Measurements from ENCODE around the gene KCTD14.
"Not testable (repeated sequence)": the region's sequence is repeated elsewhere in the genome, so short reads cannot be mapped to it uniquely, and the experiment has no call there.

KCTD14 gene, protein sequence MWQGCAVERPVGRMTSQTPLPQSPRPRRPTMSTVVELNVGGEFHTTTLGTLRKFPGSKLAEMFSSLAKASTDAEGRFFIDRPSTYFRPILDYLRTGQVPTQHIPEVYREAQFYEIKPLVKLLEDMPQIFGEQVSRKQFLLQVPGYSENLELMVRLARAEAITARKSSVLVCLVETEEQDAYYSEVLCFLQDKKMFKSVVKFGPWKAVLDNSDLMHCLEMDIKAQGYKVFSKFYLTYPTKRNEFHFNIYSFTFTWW

DNA sequence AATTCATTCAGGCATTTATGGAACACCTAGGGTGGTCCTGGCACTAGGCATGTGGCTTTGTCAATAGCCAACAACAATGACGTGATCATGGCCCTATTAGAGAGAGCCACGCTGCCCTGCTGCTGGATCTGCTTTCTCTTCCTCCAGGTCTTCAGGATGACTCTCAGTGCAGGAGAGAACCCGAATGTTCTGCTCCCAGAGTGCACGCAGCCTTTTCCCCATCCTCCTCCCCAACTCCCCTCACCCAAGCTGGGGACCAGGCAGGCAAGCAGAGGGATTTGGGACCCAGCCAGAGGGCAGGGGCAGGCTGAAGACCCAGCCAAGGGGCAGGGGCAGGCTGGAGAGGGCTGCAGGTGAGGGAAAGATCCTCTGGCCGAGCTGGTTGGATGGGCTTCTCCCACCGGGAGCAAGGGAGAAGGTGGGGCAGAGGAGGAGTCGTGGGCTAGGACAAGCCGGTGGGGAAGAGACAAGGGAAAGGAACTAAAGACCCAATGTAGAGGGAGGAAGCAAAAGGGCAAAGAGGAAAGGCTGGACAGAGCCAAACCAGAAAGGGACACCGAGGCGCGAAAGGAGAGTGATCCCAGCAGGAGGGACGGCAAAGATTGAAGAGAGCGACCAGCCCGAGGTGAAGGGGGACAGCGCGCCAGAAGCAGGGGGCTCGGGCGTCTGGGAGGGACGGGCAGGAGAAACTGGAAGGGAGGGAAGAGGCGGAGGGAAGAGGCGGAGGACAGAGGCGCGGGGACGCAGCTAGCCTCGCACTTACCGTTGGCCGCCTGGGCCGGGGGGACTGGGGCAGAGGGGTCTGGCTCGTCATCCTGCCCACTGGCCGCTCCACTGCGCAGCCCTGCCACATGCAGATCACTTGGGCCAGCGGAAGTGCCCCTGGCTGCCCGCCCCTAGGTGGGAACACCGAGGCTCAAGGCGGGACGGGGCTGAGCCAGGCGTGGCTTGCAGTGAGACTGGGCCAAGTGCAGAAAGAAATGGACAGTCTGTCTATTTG is at the start of gene KCTD14:
Gene KCTD14 (minus strand): TSS at position 880 of the 1,000 bp plus-strand sequence. CDS start 27 bp downstream, at position 853.
- DNase-seq = no peak

DNA sequence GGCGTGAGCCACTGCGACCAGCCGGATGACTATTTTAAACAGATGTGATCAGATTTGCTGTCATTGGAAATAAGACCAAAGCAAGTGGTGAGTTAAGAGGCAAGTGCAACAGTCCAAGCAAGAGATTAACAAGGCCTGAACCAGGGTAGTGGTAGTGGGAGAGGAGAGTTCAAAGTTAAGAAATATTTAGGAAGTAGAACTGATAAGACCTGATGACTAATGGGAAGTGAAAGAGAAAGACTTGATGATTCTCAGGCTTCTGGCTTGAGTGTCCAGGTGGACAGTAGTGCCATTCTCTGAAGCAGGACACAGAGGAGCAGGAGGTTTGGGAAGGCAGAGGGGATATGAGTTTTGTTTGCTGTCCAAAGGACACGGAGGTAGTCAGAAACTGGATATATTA is 49.4 kb upstream of the KCTD14 start:
- DNase-seq = no peak

DNA sequence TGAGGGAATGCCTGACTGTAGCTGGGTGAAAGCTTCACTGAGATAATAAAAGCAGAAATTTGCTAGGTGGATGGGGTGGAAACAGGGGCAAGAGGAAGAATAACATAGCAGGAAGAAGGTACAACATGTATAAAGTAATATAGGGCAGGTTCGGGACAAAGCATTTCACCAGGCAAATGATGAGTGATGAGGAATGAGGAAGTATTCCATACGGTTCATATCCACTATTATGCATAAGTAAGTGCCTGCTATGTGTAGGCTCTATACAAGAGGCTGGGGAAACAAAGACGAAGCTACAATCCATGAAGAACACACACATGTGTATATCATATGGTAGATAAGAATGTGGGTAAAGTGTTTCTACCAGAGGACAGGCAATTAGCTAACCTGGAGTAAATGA is 48.6 kb upstream of the KCTD14 start:
- DNase-seq = no peak

DNA sequence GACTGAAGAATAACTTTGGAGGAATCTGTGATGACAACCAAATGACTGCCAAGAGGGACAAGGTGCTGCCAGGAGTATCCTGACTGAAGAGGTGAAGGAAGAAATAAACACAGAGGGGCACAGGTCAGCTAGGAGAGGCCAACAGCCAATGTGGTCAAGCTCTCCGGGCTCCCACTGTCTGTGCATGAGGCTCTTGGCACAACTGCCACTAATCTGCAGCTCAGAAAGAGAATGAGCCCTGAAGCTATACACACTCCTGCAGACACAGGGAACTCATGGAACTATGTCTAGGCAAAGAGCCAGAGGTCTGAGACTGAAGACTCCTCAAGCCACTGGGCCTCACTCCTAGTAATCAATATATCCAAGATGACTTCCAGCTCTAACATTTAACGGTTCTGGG is 47.5 kb upstream of the KCTD14 start:
- DNase-seq = no peak

DNA sequence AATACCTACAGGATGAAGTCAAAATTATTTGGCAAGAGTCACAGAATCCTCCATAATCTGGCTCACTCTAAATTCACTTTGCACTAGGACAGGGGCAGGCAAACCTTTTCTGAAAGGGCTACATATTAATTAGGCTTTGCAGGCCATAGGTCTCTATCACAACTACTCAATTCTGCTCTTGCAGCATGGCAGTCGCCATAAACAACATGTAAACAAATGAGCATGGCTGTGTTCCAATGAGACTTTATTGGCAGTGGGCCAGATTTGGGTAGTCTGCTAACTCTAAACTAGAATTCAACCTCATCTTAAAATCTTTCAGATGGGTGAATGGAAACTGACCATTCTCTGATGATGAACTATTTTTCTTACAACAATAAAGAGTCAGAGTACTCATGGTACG is 46.4 kb upstream of the KCTD14 start:
- no peak for DNase-seq

DNA sequence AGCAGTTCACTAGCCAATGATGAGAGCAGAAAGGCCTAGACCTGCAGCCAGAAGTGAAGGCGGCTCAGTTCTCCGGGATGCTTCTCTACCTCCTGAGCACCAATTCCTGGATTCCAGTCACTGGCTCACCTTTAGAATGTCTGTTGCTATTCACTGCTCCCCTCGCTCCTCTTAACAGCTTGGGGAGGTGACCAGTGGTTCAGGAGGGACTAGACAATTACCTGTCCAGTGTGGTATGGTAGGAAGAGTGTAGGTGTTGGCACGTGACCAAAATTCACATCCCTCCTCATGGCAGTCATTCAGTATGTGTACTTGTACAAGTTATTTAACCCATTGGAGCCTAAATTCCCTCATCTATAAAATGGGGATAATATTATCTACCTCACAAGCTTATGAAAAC is 44.6 kb upstream of the KCTD14 start:
- DNase-seq = no peak

DNA sequence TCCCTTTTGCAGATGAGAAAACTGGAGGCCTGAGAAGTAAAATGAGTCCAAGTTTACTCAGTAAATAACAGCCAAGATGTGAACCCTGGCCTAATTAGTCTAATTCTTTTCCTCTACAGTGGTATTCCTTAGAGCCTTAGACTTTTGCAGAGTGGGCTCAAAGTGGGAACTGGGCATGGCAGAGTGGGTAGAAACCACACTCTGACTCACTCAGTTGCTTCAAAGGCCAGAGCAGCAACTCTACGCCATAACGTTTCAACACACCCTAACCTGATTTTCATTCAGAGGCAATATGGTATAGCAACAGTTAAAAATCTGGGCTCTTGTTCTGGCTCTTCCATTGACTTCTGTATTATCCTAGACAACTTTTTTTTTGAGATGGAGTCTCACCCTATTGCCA is 43.4 kb upstream of the KCTD14 start:
- DNase-seq = no peak

DNA sequence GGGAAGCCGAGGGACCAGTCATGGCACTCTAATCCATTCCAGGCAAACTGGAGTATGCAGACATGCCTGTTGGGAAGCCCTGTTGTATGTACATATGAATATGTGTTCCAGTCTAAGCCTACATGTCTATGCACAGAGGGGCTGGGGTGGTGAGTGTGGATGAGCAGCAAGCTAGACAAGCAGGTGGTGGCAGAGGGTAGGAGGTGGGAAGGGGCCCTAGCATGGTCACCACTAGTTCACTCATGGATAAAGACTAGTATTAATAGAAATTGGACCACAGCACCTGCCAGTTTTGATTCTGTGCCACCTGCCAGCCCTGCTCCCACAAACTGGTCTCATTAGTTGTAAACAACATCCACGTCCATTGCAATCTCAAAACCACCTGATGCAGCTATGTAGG is 42.1 kb upstream of the KCTD14 start:
- no peak for DNase-seq

DNA sequence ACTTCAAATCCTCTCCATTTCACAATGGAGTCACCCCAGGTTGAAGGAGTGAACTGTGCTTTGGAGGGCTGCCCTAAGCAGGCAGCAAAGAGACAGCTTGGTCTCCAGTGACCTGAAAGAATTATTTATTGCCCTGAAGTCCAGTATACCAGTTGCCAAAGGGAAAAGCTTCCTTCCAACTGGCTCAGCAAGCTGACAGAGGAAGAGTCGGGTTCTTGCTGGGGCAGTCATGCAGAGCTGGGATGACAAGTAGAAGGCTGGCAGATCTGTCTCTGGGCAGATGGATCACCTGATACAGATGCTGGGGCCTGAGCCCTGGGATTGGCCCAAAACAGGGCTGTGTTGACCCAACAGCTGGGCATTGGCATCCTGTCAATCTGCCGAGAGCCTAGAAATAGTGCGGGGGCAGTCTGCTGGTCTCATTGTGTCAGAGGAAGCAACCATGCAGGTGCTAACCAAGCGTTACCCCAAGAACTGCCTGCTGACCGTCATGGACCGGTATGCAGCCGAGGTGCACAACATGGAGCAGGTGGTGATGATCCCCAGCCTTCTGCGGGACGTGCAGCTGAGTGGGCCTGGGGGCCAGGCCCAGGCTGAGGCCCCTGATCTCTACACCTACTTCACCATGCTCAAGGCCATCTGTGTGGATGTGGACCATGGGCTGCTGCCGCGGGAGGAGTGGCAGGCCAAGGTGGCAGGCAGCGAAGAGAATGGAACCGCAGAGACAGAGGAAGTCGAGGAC is 40.5 kb upstream of the KCTD14 start, which contains the start of gene THRSP:
Gene THRSP (plus strand): TSS at position 422 of the 742 bp plus-strand sequence. CDS start 21 bp downstream, at position 443.
- DNase-seq = no peak

DNA sequence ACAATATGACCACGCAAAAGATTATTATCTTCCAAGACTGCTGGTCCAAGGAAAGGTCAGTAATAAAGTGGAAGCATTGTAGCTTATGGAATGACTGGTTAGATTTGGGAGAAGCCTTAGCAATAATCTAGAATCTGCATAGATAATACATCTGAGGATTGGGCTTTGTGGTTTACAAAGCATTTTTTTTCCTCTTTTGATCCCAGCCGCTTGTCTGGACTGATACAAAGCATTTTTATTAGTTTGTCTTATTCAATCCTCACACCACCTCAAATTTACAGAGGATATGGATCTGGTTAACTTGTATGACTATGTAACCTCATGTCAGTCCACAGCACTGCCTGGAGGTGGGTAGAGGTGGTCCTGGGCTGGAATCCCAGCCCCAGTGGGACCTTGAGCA is 39.6 kb upstream of the KCTD14 start:
- no peak for DNase-seq

DNA sequence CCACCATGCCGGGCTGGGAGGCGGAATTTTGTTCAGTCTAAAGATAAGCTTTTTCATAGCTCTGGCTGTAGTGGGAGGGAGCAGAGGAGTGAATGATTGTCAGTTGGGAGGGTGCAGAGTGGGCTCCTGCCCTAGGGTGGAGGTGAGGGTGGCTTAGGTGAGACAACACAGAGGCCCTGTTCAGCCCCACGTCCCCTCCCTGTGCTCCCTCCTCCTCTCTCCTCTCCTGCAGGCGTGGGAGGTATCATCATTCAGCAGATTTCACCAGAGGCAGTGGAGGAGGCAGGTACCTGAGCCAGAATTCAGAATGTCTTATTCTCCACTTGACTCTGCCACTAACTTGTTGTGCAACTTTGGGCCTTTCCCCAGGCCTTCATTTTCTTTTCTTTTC is 38.8 kb upstream of the KCTD14 start:
- no peak for DNase-seq

DNA sequence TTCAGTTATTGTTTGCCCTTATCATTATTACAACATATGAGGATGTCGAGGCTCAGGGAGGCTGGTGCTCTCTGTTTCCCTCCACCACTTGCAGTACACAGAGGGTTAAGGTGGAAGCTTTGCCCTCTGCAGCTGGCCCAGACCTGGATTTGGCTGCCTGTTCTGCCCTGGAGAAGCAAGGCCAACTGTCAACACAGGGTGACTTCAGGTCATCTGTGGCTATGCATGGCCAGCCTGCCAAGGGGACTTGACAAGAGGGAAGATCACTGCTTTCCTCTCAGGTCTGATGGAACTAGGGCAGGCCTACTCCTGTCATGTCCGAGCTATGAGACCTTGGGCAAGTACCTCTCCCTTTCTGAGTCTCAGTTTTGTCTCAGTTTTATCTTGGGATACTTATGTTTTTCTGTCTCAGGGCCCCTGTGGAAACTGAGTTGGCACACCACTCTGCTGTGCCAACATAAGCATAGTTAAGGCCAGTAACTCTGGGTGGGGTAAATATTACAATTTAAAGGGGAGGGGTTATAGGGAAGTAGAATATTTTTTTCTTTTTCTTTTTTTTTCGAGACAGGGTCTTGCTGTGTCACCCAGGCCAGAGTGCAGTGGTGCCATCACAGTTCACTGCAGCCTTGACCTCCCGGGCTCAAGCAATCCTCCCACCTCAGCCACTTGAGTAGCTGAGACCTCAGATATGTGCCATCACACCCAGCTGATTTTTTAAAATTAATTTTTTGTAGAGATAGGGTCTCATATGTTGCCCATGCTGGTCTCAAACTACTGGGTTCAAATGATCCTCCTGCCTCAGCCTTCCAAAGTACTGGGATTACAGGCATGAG is 38.2 kb upstream of the KCTD14 start:
- DNase-seq = no peak

DNA sequence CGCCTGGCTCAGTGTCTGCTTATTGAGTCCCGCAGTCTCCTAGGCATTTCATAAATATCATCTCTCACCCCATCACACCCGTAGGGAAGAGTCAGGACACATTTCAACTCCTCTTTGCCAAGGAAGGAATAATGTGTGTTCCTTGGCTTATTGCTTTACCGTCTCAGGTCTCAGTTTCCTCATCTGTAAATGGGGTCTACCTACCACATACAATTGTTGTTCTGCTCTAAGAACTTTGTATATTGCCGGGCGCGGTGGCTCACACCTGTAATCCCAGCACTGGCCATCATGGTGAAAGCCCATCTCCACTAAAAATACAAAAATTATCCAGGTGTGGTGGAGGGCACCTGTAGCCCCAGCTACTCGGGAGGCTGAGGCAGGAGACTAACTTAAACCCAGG is 37.5 kb upstream of the KCTD14 start:
- no peak for DNase-seq

DNA sequence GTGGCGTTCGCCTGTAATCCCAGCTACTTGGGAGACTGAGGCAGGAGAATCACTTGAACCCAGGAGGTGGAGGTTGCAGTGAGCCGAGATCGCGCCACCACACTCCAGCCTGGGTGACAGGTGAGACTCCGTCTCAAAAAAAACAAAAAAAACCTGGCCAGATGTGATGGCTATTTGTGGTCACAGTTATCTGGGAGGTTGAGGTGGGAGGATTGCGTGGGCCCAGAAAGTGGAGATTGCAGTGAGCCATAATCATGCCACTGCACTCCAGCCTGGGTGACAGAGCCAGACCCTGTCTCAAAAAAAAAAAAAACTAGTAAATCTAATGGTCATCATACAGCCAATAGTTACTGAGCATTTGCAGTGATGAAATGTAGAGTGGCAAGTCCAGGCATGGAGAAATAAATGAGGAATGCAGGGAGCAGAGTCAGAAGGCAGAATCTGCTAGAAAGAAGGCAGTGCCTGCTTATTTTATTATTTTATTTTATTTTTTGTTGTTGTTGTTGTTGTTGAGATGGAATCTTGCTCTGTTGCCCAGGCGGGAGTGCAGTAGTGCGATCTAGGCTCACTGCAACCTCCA is 36.8 kb upstream of the KCTD14 start:
- not testable (repeated sequence) for DNase-seq

DNA sequence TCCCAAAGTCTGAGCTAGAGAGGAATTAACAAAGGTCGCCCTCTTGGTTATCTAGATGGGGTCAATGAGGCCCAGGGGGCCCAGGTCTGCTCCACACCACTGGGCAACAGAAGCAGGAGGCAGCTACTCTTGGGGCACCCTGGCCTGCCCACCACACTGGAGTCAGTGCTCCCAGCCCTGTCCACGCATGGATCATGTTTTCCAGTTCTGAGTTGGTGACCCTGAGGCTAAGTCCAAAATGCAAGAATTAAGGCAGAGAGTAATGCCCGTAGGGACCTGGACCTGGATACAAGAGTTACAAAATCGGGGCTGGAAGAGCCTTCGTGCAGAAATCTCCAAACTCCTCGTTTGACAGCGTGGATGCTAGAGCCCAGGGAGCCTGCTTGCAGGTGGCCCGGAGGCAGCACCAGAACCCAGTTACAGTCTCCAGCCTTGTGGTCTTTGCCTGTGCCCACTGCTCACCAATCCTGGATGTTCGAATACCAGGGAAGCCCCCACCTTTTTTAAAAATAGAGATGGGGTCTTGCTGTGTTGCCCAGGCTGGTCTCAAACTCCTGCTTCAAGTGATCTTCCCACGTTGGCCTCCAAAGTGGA is 34.5 kb upstream of the KCTD14 start:
- no peak for DNase-seq

DNA sequence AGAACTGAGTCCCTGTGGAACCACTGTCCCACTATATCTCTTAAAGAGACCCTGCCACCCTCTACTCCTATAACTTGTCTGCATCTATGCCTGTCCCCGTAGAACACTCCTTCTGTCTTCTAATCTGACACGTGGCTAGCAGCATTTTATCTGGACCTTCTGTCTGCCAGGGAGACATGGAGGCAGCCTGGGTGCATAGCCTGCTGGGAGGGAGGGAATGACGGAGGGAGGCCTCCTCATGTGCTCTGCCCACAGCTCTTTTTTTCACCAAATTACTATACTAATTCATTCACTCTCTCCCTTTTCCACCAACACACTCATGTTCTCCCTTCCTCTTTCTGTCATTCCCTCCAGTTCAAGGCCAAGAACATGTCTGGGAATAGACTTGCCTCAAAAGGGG is 33.0 kb upstream of the KCTD14 start:
- DNase-seq = no peak

DNA sequence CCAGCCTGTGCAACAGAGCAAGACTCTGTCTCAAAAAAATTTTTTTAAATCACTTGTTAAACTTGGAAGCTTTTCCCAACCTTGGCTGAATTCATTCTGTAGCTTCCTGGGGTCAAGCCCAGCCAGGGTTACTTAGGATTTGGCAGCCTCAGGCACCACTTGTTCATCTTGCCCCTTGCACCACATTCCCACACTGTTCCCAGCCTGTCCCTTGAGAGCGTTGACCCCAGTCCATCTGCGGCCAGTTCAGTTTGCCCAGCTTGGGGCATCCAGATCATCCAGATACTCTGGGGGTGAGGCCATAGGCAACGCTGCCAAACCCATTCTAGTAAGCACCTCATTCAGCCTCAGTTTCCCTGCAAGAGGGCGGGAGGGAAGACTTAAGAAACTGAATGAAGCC is 31.9 kb upstream of the KCTD14 start:
- no peak for DNase-seq

DNA sequence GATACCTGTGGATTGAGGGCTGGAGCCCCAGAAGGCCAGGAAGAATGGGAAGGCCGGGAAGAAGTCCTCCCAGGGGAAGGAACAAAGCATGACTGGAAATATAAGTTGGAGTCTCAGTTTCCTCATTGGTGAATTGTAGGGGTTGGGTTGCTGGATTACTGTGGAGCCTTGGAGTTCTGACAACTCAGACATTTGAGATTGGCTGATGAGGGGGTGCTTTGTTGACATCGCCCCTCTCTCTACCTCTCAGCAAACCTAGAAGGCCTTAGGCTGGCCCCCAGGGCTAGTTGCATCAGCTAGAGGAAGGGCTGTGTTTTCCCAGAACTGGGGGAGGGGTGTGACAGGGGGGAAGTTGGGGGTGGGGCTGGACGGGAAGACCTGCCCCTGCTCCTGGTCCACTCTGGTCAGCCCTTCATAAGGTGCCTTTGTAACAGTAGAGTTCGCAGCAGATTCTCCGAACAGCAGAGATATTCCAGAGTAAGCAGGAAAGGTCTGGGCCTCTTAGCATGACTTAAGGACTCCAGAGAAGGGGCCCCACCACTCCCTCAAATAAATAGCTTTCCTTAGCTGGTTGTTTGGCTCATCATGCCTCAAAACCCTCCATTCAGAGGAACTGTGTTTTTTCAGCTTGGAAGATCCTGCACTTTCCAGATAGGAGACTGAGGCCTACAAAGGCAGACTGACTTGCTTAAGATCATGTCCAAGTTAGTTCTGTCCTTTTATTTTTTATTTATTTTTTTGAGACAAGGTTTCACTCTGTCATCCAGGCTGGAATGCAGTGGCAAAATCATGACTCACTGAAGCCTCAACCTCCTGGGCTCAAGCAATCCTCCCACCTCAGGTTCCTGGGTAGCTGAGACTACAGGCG is 28.1 kb upstream of the KCTD14 start:
- DNase-seq = no peak

DNA sequence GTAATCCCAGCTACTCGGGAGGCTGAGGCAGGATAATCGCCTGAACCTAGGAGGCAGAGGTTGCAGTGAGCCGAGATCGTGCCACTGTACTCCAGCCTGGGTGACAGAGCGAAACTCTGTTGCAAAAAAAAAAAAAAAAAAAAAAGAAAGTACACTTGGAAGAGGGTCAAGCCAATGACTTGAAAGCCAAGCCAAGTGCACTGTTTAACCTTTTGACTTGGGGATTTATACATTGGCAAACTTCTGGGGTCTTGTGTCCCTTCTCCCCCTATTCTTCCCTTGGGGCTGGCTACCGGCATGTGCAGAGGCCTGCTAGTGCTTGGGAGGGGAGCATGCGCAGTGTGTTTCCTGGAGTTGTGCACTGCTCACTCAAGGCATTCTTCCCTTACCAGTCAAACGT is 26.3 kb upstream of the KCTD14 start:
- no peak for DNase-seq

DNA sequence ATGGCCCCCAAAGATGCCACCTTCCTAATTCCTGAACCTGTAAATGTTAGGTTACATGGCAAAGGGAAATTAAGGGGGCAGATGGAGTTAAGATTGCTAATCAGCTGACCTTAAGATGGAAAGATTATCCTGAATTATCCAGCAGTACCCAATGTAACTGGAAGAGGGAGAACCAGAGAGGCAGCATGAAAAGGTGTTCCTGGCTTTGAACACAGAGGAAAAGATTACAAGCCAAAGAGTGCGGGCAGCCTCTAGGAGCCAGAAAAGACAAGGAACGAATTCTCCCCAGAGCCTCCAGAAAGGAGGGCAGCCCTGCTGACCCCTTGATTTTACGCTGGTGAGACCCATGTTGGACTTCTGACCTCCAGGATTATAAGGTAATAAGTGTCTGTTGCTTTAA is 25.5 kb upstream of the KCTD14 start:
- no peak for DNase-seq

DNA sequence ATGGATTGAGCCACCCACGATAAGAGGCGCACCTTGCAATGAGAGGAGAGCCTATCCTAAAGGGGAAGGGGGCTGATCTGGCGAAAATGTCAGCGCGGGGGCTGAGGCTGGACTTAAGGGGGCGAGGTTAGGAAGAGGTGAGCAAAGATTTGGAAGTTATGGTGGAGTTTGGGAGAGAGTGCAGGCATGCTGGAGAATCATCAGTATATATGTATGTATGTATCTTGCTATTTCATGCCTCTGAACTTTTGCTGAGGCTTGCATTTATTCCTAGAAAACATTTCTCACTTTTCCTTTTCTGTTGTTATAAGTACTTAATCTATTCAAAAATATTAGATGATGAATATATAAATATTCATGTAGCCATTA is 23.4 kb upstream of the KCTD14 start:
- DNase-seq = no peak
